HG03469 (cell line): ENCODE measurements around the gene PDS5B.
"Not testable (repeated sequence)": the region's sequence is repeated elsewhere in the genome, so short reads cannot be mapped to it uniquely, and the experiment has no call there.

ENCODE experiments used
- ATAC-seq: cut with Tn5 transposase; IDR thresholded peaks from one replicate; pipeline ENCODE4 v1.9.1; 2021; ENCODE audit warnings: mild to moderate bottlenecking, moderate library complexity, moderate number of reproducible peaks; ENCODE audit not compliant: unreplicated experiment

Gene PDS5B, protein sequence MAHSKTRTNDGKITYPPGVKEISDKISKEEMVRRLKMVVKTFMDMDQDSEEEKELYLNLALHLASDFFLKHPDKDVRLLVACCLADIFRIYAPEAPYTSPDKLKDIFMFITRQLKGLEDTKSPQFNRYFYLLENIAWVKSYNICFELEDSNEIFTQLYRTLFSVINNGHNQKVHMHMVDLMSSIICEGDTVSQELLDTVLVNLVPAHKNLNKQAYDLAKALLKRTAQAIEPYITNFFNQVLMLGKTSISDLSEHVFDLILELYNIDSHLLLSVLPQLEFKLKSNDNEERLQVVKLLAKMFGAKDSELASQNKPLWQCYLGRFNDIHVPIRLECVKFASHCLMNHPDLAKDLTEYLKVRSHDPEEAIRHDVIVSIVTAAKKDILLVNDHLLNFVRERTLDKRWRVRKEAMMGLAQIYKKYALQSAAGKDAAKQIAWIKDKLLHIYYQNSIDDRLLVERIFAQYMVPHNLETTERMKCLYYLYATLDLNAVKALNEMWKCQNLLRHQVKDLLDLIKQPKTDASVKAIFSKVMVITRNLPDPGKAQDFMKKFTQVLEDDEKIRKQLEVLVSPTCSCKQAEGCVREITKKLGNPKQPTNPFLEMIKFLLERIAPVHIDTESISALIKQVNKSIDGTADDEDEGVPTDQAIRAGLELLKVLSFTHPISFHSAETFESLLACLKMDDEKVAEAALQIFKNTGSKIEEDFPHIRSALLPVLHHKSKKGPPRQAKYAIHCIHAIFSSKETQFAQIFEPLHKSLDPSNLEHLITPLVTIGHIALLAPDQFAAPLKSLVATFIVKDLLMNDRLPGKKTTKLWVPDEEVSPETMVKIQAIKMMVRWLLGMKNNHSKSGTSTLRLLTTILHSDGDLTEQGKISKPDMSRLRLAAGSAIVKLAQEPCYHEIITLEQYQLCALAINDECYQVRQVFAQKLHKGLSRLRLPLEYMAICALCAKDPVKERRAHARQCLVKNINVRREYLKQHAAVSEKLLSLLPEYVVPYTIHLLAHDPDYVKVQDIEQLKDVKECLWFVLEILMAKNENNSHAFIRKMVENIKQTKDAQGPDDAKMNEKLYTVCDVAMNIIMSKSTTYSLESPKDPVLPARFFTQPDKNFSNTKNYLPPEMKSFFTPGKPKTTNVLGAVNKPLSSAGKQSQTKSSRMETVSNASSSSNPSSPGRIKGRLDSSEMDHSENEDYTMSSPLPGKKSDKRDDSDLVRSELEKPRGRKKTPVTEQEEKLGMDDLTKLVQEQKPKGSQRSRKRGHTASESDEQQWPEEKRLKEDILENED (N-terminal part only)

GRCh38 chr13:32586080-32586900, at the start of gene PDS5B:
Gene PDS5B, plus strand, starts transcription at chr13:32586452. Its CDS starts 62,321 bp downstream, at chr13:32648773.
- ATAC-seq: peak; percentile 67

DNA sequence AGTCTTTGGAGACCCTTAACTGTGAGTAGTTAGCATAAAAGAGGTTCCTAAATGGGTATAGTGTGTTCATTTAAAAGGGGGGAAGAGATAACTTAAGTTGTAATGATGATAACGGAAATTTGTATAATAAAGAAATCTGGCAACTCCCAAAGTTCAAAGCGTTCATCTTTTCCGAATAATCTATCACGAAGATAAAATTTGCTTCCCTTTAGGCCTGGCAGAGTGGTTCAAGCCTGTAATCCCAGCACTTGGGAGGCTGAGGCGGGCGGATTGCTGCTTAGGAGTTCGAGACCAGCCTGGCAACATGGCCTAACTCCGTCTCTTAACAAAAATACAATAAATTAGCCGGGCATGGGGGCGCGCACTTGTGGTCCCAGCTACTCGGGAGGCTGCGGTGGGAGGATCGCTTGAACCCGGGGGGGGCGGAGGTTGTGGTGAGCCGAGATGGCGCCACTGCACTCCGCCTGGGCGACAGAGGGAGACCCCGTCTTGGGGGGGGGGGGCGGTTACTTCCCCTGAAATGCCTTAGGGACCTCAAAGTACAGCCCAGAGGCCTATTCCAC, 48.6 kb upstream of the PDS5B start:
- no peak for ATAC-seq

- peak; percentile 43 for ATAC-seq
These were observed 48.1 kb upstream of the PDS5B start for GRCh38 chr13:32538143-32538620.

DNA sequence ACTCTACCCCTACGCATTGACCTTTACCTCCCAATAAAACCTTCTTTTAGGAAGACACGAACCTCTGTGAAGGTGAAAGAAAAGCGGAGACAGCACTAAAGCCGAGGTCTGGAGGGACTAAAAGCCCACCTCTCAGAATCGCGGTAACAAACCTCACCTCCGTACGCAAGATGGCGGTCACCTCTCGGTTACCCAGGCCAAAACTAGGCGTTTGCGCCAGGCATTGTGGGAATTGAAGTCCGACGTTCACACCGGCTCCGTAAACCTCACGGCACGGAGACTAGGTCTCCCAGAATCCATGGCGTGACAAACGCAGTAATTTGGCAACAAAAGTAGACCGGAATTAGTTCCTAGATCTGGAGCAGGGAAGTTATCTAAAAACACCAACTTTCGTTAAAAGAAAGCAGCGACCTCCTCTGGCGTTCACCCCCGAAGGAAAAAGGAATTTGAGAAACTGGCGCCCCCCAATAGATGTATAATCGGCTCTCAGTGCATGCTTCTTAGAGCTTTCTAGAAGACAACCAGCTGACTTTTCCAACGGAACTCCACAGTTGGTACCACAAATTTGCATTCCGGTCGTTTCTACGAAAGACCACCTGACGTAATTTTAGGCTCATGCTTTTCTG, 47.5 kb upstream of the PDS5B start, which contains the start of gene N4BP2L2:
N4BP2L2 (minus strand) TSS at position 175 of the 626 bp plus-strand sequence. CDS start 1,768 bp downstream, outside the sequence.
- ATAC-seq: peak; percentile 93

- ATAC-seq: no peak
These were observed 44.0 kb upstream of the PDS5B start for GRCh38 chr13:32542221-32542620.

DNA sequence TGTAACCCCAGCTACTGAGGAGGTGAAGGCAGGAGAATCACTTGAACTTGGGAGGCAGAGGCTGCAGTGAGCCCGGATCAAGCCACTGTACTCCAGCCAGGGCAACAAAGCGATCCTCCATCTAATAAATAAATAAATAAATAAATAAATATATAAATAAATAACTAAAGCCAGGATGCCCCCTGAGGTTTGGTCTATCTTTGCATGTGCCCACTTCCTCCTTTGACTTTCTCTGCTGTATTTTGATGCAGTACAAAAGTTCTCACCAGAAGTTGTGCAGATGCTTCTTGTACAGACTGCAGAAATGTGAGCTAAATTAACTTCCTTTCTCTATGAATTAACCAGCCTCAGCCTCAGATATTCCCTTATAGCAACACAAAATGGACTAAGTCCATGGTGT, 41.2 kb upstream of the PDS5B start:
- ATAC-seq: no peak

DNA sequence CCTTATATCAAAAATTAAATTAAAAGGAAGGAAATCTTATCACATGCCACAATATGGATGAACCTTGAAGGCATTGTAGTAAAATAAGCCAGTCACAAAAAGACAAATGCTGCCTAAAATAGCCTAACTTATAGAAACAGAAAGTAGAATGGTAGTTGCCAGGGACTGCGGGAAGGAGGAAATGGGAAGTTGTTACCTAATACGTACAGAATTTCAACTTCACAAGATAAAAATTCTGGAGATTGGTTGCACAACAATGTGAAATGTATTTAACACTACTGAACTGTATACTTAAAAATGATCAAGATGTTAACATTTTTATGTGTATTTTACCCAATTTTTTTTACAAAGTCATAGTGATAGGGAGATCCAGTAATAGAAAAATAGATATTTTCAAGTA, 37.4 kb upstream of the PDS5B start:
- ATAC-seq: no peak

DNA sequence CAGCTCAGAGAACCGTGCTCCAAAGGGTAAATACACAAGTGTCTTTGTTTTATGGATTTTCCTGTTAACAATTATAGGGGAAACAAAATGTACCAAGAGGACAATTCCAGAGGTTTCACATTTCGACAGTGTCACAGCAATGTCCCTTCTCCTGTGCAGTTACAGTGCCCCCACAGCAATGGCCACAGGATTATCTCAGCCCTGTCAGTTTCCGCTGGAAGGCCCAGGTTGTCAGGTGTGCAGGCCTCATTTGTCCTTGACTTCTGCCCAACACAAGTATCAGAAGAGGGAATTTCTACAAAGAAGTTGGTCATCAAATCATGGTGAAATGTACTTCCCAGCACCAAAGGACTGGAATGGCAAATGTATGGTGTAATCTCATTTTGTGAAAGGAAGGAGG, 36.5 kb upstream of the PDS5B start:
- ATAC-seq: no peak

DNA sequence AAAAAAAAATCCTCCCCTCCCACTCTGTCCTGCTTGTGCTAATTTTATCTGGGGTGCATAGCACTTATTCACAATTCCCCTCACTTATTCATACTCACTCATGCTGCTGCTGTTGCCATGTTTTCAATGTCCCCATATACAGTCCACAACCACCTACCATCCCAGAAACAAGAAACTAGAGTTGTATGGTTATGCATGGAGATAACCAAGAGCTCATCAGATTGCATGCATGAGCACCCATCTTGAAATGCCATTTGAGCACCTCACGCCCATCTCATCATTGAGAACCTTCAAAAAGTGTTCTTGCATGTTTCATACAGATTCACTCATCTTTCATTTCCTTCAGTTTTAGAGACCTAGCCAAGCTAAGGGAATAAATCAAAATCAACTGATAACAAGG, 32.5 kb upstream of the PDS5B start:
- ATAC-seq: no peak

- ATAC-seq: no peak
These were observed 30.6 kb upstream of the PDS5B start for GRCh38 chr13:32555613-32556012.

GRCh38 chr13:32560842-32561241, 25.4 kb upstream of the PDS5B start:
- ATAC-seq: not testable (repeated sequence)

DNA sequence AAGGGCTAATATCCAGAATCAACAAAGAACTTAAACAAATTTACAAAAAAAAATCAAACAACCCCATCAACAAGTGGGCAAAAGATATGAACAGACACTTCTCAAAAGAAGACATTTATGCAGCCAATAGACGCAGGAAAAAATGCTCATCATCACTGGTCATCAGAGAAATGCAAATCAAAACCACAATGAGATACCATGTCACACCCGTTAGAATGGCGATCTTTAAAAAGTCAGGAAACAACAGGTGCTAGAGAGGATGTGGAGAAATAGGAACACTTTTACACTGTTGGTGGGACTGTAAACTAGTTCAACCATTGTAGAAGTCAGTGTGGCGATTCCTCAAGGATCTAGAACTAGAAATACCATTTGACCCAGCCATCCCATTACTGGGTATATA, 10.6 kb upstream of the PDS5B start:
- ATAC-seq: not testable (repeated sequence)

DNA sequence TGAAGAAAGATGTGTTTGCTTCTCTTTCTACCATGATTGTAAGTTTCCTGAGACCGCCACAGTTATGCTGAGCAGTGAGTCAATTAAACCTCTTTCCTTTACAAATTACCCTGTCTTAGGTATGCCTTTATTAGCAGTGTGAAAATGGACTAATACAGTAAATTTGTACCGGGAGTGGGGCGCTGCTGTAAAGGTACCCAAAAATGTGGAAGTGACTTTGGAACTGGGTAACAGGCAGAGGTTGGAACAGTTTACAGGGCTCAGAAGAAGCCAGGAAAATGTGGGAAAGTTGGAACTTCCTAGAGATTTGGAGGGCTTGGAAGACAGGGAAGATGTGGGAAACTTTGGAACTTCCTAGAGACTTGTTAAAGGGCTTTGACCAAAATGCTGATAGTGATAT, 9.2 kb upstream of the PDS5B start:
- no peak for ATAC-seq

GRCh38 chr13:32581177-32581786, 5.0 kb upstream of the PDS5B start:
- ATAC-seq: no peak

DNA sequence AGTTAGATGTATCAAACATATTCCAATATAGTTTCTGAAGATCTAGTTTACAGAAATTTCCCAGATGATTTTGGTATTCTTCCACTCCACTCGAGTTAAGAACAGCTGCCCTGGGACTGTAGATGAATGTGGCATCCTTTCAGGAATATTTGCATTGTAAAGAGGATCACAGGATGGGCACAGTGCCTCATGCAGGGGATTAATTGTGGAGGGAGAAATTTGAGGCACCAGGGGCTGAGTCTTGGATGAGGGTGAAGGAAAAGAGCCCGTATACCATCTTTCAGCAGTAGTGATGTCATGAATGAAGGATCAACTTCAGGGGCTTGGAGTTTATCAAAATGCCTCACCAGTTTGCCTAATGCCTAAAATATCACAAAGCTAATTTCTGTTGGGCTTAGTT, 4.0 kb upstream of the PDS5B start:
- ATAC-seq: no peak

DNA sequence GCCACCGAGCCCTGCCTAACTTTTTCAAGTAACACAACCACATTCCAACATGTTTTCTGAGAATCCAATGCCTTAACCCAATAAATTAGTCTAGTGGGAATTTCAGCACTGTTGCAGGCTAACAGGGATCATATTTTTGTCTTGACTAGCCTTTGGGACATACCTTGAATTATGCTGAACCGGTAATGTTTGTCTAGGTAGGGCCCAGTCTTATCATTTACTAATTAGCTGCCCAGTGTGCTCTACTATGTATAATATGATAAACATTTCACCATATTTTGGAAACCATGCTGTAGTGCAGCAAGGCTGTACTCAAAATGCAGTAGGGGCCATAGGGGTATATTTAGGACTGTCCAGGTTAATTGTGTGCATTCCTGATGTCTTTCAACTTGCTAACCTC, 3.3 kb upstream of the PDS5B start:
- no peak for ATAC-seq

GRCh38 chr13:32585550-32586079, 637 bp upstream of the PDS5B start:
- no peak for ATAC-seq

- ATAC-seq: no peak
These were observed 959 bp downstream of the PDS5B start for GRCh38 chr13:32587011-32587810.
